Activated CD8-positive, alpha-beta memory T cell treated with anti-CD3 and anti-CD28 coated beads, Interleukin-2, amount 50 U/mL, for 1 hour (primary cell): ENCODE data around the gene KRTAP17-1.
A peak's percentile ranks its signal among the peaks of the same experiment; 100 is the strongest.

Source experiments
- DNase-seq: peaks from one replicate; pipeline ENCODE4 v3.0.0-alpha.2; 2020; ENCODE audit errors: extremely low read depth

Gene KRTAP17-1

DNA sequence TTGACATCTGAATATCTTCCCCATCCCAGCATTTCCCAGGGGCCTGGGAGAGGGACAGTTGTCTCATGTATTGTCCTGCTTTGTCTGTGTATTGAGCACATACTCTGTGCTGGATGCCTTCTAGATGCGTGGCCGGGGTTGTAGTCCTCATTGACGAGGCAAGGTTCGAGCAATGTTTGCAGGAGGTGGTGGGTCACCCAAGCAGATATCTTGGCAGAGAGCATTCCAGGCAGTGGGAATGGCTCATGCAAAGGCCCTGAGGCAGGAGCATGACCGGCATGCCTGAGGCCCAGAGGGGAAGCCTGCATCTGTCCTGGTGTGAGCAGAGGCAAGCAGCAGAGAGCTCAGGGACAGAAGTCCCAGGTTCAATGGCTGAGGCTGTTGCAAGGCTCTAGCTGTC lies 17.6 kb upstream of the KRTAP17-1 start:
- no peak for DNase-seq

DNA sequence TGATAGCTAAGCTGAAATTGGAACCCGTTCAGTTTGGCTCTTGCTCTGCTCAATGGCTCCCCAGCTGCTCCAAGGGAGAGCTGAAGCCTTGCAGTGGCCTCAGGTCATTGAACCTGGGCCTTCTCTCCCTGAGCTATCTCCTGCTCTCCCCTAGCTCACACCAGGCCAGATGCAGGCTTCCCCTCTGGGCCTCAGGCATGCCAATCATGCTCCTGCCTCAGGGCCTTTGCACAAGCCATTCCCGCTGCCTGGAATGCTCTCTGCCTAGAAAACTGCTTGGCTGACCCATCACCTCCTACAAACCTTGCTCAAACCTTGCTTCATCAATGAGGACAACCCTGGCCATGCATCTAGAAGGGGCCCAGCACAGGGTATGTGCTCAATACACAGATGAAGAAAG lies 16.7 kb upstream of the KRTAP17-1 start:
- no peak for DNase-seq

- DNase-seq, result no peak
Measured at GRCh38 chr17:41331606-41332005, 16.1 kb upstream of the KRTAP17-1 start.

DNA sequence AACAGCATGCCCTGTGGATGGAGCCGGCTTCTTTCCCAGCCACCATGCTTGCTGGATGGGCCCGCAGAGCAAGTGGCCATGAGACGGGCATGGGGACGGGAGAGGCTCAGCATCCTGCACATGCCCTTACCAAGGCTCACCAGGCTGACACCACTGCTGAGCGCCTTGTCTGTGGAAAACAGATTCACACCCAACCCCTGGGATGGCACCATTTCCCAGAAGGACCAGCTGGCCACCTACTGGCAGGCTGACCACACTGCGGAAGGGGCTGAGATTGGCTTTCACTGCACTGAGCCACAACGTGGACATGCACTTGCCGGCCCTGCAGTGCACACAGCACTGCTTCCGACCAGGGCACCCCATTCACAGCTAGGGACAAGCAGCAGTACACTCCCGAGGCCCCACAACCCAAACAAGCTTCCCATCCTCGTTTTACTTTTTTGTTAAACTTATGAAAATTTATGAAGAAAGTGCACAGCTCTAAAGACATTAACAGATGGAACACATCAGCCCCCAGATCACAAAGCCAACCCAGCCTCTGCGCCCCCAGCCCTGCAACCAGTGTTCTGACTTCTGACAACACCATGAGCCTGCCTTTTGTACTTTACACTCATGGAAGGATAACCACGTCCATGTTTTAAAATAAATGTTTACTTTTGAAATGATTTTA lies 13.9 kb upstream of the KRTAP17-1 start:
- no peak for DNase-seq

GRCh38 chr17:41328207-41328606 lies 12.7 kb upstream of the KRTAP17-1 start:
- DNase-seq, result no peak

GRCh38 chr17:41327411-41328120 lies 12.1 kb upstream of the KRTAP17-1 start:
- no peak for DNase-seq

DNA sequence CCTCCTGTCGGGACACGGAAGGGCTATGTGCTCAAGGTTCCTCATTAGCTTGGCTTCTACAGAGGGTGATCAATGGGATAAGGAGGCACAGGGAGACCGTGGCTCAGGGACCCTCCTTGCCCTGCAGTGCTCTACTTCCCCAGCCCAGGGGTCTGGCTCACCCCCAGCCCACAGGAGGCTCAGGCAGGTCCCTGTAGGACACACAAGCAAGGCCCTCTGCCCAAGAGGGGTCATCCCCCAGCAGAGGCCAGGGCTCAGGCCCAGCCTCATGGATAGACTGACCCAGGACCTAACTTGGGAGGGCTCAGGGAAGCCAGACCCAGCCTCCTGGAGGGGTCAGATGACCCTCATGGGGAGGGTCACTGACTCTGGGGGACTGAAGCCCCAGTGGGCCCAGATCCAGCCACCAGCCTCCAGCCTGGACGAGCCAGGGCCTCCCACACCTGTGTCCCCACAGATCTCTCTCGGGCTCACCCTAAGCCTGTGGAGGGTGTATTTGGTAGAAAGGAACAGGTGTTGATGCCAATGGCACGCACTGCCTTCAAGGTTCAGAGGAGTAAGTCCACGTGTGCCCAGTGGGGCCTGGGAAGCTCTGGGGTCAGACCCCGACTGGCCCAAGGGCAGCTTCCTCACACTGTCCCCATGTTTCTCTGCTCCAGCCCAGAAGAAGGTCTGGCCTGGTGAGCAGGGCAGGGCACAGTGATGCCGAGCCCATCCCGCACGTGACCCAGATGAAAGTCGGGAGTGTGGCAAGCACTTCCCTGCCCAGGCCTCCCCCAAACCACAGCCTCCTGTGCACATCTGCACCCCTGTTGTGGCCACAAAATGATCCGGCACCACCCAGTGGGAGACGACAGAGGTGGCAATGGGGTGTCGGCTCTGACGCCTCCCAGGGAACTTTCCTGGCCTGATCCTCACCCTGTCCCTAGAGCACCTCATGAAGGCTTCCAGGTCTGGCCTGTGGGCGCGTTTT lies 10.9 kb upstream of the KRTAP17-1 start:
- DNase-seq, result no peak

- no peak for DNase-seq
Measured at GRCh38 chr17:41325611-41326010, 10.1 kb upstream of the KRTAP17-1 start.

DNA sequence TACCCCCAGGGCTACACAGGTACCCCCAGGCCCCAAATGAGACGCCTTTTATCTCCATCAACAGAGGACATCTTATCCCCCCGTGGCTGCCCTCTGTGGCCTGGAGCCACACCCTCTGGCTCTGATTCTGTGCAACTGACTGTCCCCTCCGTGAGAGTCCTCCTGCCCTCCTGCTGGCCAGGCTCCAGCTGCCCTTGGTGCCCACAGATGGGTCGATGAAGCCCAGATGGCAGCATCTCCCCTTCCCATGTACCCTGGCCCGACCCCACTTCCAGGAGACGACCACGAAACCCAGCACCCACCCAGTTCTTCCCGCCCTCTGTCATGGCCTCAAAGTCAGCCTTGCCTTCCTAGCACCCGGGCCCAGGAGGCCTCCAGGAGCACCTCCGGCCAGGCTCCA lies 9.6 kb upstream of the KRTAP17-1 start:
- DNase-seq, result no peak

DNA sequence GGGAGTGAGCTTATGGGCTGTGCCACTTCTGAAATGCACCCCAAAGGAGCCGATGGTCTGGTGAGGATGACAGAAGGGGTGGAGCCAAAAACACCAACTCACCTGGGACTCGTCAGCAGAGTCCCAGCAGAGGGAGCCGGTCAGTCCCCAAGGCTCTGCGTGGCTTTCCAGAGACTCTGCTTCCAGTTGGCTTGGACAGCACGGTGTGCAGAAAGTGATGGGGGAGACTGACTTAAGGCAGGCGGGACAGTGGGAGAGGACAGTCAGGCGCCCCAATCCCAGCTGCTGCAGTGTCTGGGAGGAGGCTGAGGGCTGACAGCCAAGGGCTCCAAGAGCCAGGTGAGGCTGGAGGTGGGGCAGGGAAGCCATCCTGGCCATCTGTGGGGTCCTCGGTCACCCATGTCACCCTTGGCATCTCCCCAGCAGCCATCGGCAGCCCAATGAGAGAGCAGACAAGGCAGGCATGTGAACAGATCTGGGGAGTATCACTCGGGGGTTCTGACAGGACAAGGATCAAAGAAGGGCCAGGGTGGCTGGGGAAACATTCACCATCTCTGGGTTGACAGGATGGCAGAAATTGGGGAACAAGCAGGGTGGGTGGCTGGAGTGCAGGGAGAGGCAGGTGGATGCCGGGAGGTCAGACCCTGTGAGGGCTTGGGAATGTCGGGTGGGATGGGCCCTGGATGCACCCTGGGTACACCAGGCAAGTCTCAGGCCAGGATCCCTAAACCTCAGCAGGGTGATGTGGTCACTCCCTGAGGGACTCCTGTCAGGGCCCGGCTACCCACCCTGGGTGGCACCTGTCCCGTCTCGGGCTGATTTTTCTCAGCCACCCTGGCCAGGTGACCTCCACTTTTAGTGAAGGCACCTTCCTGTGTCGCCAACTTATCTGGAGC lies 8.9 kb upstream of the KRTAP17-1 start:
- no peak for DNase-seq

- DNase-seq, result no peak
Measured at GRCh38 chr17:41322903-41323895, 7.7 kb upstream of the KRTAP17-1 start.

GRCh38 chr17:41322094-41322902 lies 6.8 kb upstream of the KRTAP17-1 start:
- no peak for DNase-seq

DNA sequence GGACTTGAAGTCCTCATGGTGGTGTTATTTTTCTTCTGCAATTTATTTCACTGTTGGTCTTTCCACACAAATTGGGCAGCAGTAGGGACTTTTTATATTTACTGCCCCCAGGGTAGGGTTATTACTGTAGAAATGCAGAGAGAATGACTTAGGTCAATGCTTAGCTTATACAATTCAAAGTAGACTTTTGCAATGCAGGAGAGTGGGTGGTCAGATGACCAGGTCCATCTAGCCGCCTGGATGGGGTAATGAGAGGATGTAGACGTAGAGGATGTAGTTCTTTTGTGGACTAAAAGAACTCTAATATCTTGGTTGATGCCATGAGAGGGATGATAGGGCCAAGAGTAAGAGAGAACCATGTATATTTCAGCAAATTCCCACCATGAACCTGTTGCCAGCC lies 2.7 kb upstream of the KRTAP17-1 start:
- DNase-seq, result no peak

- no peak for DNase-seq
Measured at GRCh38 chr17:41315814-41316445, 420 bp upstream of the KRTAP17-1 start.

DNA sequence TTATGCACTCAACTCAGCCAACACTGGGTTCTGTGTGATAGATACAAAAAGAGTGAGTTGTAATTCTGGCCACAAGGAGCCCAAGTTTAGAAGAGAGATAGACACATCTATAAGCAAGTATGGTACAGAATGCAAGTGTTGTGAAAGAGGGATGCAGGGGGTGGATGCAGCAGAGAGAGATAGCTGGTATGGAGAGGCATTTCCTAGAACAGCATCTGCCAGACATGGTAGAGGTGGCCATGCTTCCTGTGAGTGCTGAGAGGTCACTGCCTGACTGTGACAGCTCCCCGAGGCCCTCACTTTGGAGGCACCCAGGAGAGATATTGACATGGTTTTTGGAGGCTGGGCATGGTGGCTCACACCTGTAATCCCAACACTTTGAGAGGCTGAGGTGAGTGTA lies 4.4 kb downstream of the KRTAP17-1 start:
- DNase-seq, result no peak

- DNase-seq, result peak; percentile 27
Measured at GRCh38 chr17:41308918-41309359, 6.6 kb downstream of the KRTAP17-1 start, which contains the start of gene KRTAP16-1. Gene KRTAP16-1, minus strand, starts transcription at chr17:41309309. Its CDS starts 56 bp downstream, at chr17:41309253.

- DNase-seq, result peak; percentile 71
Measured at GRCh38 chr17:41308251-41308917, 7.1 kb downstream of the KRTAP17-1 start.

- no peak for DNase-seq
Measured at GRCh38 chr17:41307647-41308046, 7.9 kb downstream of the KRTAP17-1 start.
